ENCODE measurements around the gene CXCL16. TPM values are rescaled to one million over a fixed set of nuclear protein-coding genes. Genes with fewer than 3 reads are reported as not detected.

The CXCL16 gene
- total and polyA plus RNA-seq, 2 of the 13 experiments (the other 11 are each of a cell fraction or from before 2014, with no cell fraction given) = 9.4 to 101 TPM

DNA sequence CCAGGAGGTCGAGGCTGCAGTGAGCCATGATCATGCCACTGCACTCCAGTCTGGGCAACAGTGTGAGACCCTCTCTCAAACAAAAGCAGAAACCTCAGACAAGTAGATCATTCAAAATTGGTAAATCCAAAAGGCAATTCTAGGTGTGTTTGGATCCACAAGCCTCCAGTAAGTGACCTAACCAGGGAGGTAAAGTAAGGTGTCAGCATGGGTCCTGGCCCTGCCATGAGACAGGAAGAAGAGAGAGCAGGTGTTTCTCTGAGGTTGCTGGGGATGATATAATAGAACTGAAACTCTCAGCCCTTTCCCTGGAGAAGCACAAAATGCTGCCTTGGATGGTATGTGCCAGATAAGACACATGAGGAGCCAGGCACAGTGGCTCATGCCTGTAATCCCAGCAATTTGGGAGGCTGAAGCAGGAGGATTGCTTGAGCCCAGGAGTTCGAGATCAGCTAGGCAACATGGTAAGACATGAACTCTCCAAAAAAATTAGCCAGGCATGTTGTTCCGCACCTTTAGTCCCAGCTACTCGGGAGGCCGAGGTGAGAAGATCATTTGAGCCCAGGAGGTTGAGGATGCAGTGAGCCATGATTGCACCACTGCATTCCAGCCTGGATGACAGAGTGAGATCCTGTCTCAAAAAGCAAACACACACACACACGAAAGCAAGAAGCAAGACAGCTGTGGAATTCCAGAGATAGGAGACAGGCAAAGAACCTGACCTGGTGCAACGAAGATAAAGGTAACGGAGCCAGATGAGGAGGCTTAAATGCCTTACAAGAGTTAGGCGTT lies 38.4 kb upstream of the CXCL16 start (continued):
- TF ChIP-seq CENPX (CRISPR knock-in tag; IDR thresholded peaks at IDR 0.05) (no peak), ZNF333 (CRISPR knock-in tag; IDR thresholded peaks at IDR 0.05; ENCODE audit: borderline replicate concordance) (no peak), JUNB (CRISPR knock-in tag; IDR thresholded peaks at IDR 0.05; ENCODE audit: borderline replicate concordance) (no peak), SRSF4 (IDR thresholded peaks at IDR 0.05; ENCODE audit: low read depth, low read length, poor library complexity, severe bottlenecking) (no peak), RBAK (CRISPR knock-in tag; IDR thresholded peaks at IDR 0.05) (no peak), ZMAT3 (CRISPR knock-in tag; conservative IDR thresholded peaks at IDR 0.05) (no peak), ZNF556 (CRISPR knock-in tag; IDR thresholded peaks at IDR 0.05; ENCODE audit: borderline replicate concordance) (no peak), HOXA5 (CRISPR knock-in tag; IDR thresholded peaks at IDR 0.05) (peak; percentile 59; the same call in 1 of the 2 replicates), FOXA1 (IDR thresholded peaks at IDR 0.05) (no peak), FOXA1 (CRISPR knock-in tag; IDR thresholded peaks at IDR 0.05) (peak; percentile 91), GPN1 (CRISPR knock-in tag; IDR thresholded peaks at IDR 0.05; ENCODE audit: borderline replicate concordance) (no peak), ZC3H13 (CRISPR knock-in tag; IDR thresholded peaks at IDR 0.05) (peak; percentile 70; the same call in 1 of the 2 replicates), ZNF766 (CRISPR knock-in tag; IDR thresholded peaks at IDR 0.05; ENCODE audit: borderline replicate concordance) (peak; percentile 55; the same call in 1 of the 2 replicates), ZFX (CRISPR knock-in tag; IDR thresholded peaks at IDR 0.05; ENCODE audit: low read depth) (no peak), ZNF775 (CRISPR knock-in tag; IDR thresholded peaks at IDR 0.05; ENCODE audit: borderline replicate concordance) (no peak), ZIK1 (CRISPR knock-in tag; IDR thresholded peaks at IDR 0.05; ENCODE audit: borderline replicate concordance, low read depth) (no peak), PHF20 (CRISPR knock-in tag; IDR thresholded peaks at IDR 0.05) (no peak)
- TF ChIP-seq, protein P1, sequence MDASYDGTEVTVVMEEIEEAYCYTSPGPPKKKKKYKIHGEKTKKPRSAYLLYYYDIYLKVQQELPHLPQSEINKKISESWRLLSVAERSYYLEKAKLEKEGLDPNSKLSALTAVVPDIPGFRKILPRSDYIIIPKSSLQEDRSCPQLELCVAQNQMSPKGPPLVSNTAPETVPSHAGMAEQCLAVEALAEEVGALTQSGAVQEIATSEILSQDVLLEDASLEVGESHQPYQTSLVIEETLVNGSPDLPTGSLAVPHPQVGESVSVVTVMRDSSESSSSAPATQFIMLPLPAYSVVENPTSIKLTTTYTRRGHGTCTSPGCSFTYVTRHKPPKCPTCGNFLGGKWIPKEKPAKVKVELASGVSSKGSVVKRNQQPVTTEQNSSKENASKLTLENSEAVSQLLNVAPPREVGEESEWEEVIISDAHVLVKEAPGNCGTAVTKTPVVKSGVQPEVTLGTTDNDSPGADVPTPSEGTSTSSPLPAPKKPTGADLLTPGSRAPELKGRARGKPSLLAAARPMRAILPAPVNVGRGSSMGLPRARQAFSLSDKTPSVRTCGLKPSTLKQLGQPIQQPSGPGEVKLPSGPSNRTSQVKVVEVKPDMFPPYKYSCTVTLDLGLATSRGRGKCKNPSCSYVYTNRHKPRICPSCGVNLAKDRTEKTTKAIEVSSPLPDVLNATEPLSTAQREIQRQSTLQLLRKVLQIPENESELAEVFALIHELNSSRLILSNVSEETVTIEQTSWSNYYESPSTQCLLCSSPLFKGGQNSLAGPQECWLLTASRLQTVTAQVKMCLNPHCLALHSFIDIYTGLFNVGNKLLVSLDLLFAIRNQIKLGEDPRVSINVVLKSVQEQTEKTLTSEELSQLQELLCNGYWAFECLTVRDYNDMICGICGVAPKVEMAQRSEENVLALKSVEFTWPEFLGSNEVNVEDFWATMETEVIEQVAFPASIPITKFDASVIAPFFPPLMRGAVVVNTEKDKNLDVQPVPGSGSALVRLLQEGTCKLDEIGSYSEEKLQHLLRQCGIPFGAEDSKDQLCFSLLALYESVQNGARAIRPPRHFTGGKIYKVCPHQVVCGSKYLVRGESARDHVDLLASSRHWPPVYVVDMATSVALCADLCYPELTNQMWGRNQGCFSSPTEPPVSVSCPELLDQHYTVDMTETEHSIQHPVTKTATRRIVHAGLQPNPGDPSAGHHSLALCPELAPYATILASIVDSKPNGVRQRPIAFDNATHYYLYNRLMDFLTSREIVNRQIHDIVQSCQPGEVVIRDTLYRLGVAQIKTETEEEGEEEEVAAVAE (CRISPR knock-in tag; IDR thresholded peaks at IDR 0.05; ENCODE audit: borderline replicate concordance) = no peak; the same call in 1 of the 2 replicates
- TF ChIP-seq, protein P2, sequence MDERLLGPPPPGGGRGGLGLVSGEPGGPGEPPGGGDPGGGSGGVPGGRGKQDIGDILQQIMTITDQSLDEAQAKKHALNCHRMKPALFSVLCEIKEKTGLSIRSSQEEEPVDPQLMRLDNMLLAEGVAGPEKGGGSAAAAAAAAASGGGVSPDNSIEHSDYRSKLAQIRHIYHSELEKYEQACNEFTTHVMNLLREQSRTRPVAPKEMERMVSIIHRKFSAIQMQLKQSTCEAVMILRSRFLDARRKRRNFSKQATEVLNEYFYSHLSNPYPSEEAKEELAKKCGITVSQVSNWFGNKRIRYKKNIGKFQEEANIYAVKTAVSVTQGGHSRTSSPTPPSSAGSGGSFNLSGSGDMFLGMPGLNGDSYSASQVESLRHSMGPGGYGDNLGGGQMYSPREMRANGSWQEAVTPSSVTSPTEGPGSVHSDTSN (CRISPR knock-in tag; IDR thresholded peaks at IDR 0.05) = no peak
- TF ChIP-seq, protein P3, sequence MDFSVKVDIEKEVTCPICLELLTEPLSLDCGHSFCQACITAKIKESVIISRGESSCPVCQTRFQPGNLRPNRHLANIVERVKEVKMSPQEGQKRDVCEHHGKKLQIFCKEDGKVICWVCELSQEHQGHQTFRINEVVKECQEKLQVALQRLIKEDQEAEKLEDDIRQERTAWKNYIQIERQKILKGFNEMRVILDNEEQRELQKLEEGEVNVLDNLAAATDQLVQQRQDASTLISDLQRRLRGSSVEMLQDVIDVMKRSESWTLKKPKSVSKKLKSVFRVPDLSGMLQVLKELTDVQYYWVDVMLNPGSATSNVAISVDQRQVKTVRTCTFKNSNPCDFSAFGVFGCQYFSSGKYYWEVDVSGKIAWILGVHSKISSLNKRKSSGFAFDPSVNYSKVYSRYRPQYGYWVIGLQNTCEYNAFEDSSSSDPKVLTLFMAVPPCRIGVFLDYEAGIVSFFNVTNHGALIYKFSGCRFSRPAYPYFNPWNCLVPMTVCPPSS (IDR thresholded peaks at IDR 0.05) = no peak
- TF ChIP-seq, protein P4, sequence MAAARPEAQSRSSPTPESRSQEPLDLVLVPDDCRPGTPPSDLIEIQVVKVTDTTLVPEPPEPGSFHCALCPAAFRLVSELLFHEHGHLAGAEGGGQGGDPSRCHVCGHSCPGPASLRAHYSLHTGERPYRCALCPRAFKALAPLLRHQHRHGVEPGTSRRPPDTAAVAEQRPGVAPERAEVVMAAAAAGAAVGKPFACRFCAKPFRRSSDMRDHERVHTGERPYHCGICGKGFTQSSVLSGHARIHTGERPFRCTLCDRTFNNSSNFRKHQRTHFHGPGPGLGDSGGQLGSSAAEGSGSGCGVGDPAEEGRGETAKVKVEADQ (CRISPR knock-in tag; IDR thresholded peaks at IDR 0.05; ENCODE audit: borderline replicate concordance) = no peak

Data from HepG2 (cell line).